PC-9 (cell line): ENCODE data around the gene KCNJ16. TPM values are rescaled to one million over a fixed set of nuclear protein-coding genes. Genes with fewer than 3 reads are reported as not detected.

Experiments
- BruUV-seq: library from RNA; stranded (reverse); fragments of 400-500 nt; replicated peaks from 2 replicates; lab custom pipeline; 2021; lab: Mats Ljungman, UMichigan
- CTCF ChIA-PET: fragments of 300-600 bp; sonication (Branson Sonifier 250); formaldehyde crosslinking; loops from one replicate; lab custom pipeline; 2022; ENCODE audit warnings: antibody characterized with exemption; lab: Charles Lee
- POLR2A ChIA-PET: fragments of 300-600 bp; sonication (Branson Sonifier 250); formaldehyde crosslinking; loops from one replicate; lab custom pipeline; 2022; ENCODE audit warnings: antibody characterized with exemption; ENCODE audit not compliant: unreplicated experiment; lab: Charles Lee
- DNase-seq, 2 experiments: peaks; one replicate each; pipeline versions ENCODE4 v3.0.0 to v3.0.0-alpha.2; 2015 to 2022; ENCODE audit warnings: mixed read lengths in 1 of 2
- H2AFZ ChIP-seq: fragments of 200-600 bp; sonication (generic); 2 replicates; pipeline ENCODE4 v1.8.1; 2017; ENCODE audit warnings: antibody characterized with exemption
- H3F3A ChIP-seq: fragments of 200-600 bp; sonication (generic); 2 replicates; pipeline ENCODE4 v1.8.1; 2017; ENCODE audit warnings: antibody characterized with exemption, mild to moderate bottlenecking, low read depth; ENCODE audit not compliant: insufficient read depth
- H3K27ac ChIP-seq: fragments of 200-600 bp; sonication (generic); 2 replicates; pipeline ENCODE4 v1.6.1; 2016; ENCODE audit warnings: mixed run types
- H3K27me3 ChIP-seq: fragments of 200-600 bp; sonication (generic); 2 replicates; pipeline ENCODE4 v1.6.1; 2016; ENCODE audit warnings: low read depth, mixed run types; ENCODE audit not compliant: insufficient read depth
- H3K36me3 ChIP-seq: fragments of 200-600 bp; sonication (generic); 2 replicates; pipeline ENCODE4 v1.6.1; 2016; ENCODE audit warnings: low read depth, mixed run types
- H3K4me1 ChIP-seq: fragments of 200-600 bp; sonication (generic); replicated peaks from 2 replicates; pipeline ENCODE4 v1.6.1; 2016; ENCODE audit warnings: mixed run types; ENCODE audit not compliant: insufficient read depth
- H3K4me2 ChIP-seq: fragments of 200-600 bp; sonication (generic); 2 replicates; pipeline ENCODE4 v1.6.1; 2017; ENCODE audit warnings: mixed run types
- H3K4me3 ChIP-seq: fragments of 200-600 bp; sonication (generic); 2 replicates; pipeline ENCODE4 v1.6.1; 2016; ENCODE audit warnings: mixed run types
- H3K79me2 ChIP-seq: fragments of 200-600 bp; sonication (generic); 2 replicates; pipeline ENCODE4 v1.6.1; 2017; ENCODE audit warnings: low read depth, mixed run types
- H3K9me2 ChIP-seq: fragments of 200-600 bp; sonication (generic); 2 replicates; pipeline ENCODE4 v1.8.1; 2017; ENCODE audit warnings: mild to moderate bottlenecking; ENCODE audit not compliant: insufficient read depth
- H3K9me3 ChIP-seq: fragments of 200-600 bp; sonication (generic); 2 replicates; pipeline ENCODE4 v1.8.1; 2016; ENCODE audit warnings: low read depth; ENCODE audit not compliant: insufficient read depth
- H4K20me1 ChIP-seq: fragments of 200-600 bp; sonication (generic); 2 replicates; pipeline ENCODE4 v1.8.1; 2017; ENCODE audit not compliant: insufficient read depth
- EZH2 ChIP-seq: fragments of 200-600 bp; sonication (generic); IDR thresholded peaks from 2 replicates; pipeline ENCODE4 v1.8.0; 2017; ENCODE audit warnings: antibody characterized with exemption, low read depth
- intact Hi-C: fragments of 100-400 bp; cut with micrococcal nuclease; formaldehyde crosslinking; loops from one replicate; pipeline ENCODE4 v1.10.0; 2022; ENCODE audit not compliant: unreplicated experiment
- total RNA-seq: library from RNA; stranded (reverse); gene quantifications from 2 replicates; pipeline ENCODE4 v1.2.3, GENCODE V29; 2021
- TF ChIP-seq, protein P1 (sequence below): fragments of 200-600 bp; sonication (generic); conservative IDR thresholded peaks from 2 replicates; pipeline ENCODE4 v1.6.1; 2017; ENCODE audit warnings: mixed run types, antibody characterized with exemption, mild to moderate bottlenecking, moderate library complexity

The KCNJ16 gene
- total RNA-seq, 1 experiment from 2014 or later = not detected

DNA sequence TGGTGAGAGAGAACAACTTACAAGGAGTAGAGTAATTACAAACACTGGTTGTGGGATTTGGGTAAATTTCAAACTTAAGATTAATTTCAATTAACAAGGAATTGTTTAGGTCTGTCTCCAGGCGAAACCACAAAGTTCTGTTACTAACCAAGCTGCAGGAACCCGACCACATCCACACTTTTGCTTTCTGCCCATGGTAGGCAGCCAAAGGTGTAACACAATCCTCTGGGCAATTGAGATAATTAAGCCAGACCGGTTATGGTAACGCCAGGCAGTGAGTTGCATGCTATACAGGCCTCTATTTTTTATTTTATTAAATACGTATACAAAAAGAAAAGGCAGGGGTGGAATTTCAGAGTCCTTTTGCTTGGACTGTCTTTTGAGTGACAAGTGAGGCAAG lies 106.4 kb downstream of the KCNJ16 start:
- CTCF ChIA-PET = no interaction called here
- Histone ChIP-seq H3K27ac (no peak overlapping the region), H3K79me2 (no peaks in the 10 kb centered on the region), H3K9me2 (no peaks in the 10 kb centered on the region), H3K4me3 (no peak overlapping the region), H4K20me1 (no peaks in the 10 kb centered on the region), H3F3A (no peaks in the 10 kb centered on the region), H2AFZ (no peak overlapping the region), H3K36me3 (no peaks in the 10 kb centered on the region), H3K27me3 (no peaks in the 10 kb centered on the region), H3K4me2 (no peak overlapping the region), H3K9me3 (no peaks in the 10 kb centered on the region), H3K4me1 (0 out of 2 replicates have a peak, but pooled peaks cover 10% of the 10 kb centered on the region)
- no TSS peak for BruUV-seq
- TF ChIP-seq EZH2 = no peak
- TF ChIP-seq, protein P1, sequence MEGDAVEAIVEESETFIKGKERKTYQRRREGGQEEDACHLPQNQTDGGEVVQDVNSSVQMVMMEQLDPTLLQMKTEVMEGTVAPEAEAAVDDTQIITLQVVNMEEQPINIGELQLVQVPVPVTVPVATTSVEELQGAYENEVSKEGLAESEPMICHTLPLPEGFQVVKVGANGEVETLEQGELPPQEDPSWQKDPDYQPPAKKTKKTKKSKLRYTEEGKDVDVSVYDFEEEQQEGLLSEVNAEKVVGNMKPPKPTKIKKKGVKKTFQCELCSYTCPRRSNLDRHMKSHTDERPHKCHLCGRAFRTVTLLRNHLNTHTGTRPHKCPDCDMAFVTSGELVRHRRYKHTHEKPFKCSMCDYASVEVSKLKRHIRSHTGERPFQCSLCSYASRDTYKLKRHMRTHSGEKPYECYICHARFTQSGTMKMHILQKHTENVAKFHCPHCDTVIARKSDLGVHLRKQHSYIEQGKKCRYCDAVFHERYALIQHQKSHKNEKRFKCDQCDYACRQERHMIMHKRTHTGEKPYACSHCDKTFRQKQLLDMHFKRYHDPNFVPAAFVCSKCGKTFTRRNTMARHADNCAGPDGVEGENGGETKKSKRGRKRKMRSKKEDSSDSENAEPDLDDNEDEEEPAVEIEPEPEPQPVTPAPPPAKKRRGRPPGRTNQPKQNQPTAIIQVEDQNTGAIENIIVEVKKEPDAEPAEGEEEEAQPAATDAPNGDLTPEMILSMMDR = no peak
- no peak for DNase-seq
- intact Hi-C loops = no loop called here
- POLR2A ChIA-PET = no interaction called here

DNA sequence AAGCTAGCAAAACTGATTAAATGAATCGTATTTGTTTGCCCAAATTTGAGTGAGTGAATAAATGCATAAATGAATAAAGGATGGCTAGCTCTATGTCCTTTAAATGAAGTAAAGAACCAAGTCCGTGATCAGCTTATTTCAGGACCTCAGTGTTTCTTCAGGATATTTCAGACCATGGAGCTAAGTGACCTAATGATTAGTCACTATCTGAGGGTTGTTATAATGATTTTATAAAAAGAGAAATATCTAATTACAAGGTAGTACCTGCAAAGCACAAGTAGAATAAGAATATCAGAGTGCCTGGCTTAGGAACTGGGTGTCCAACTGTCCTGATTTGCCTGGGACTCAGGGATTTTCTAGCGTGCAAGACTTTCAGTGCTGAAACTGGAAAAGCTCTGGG lies 106.8 kb downstream of the KCNJ16 start:
- Histone ChIP-seq H3K4me2 (no peak overlapping the region), H3K9me2 (no peaks in the 10 kb centered on the region), H3K4me3 (no peak overlapping the region), H3K27ac (no peak overlapping the region), H3K36me3 (no peaks in the 10 kb centered on the region), H2AFZ (no peak overlapping the region), H4K20me1 (no peaks in the 10 kb centered on the region), H3K79me2 (no peaks in the 10 kb centered on the region), H3K27me3 (no peaks in the 10 kb centered on the region), H3K9me3 (no peaks in the 10 kb centered on the region), H3F3A (no peaks in the 10 kb centered on the region), H3K4me1 (0 out of 2 replicates have a peak, but pooled peaks cover 10% of the 10 kb centered on the region)
- TF ChIP-seq EZH2 = no peak
- TF ChIP-seq, protein P1 = no peak
- intact Hi-C loops = no loop called here
- CTCF ChIA-PET = no interaction called here
- BruUV-seq = no TSS peak
- POLR2A ChIA-PET = no interaction called here
- no peak for DNase-seq

DNA sequence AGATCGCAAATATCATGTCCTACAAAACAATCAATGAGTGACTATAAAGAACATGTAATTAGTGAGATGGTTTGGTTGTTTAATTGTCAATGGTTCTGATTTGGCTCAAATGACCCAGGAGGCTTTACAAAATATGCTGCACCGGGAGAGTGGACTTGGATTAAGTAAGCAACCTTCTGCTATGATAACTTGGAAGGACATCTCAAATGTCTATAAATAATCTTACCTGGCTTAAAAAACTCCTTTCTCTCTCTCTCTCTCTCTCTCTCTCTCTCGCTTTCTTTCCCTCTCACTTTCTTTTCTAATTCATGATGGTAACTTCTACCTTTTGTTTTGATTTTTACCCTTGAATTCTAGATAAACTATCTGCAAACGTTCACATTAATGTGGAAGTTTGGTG lies 108.5 kb downstream of the KCNJ16 start:
- no peaks in the 10 kb centered on the region for H3K27me3 ChIP-seq
- intact Hi-C loops = no loop called here
- H3K4me1 ChIP-seq = 0 out of 2 replicates have a peak, but pooled peaks cover 10% of the 10 kb centered on the region
- TF ChIP-seq EZH2 = no peak
- TF ChIP-seq, protein P1 = no peak
- ChIA-PET POLR2A (no interaction called here), CTCF (no interaction called here)
- H4K20me1 ChIP-seq = no peaks in the 10 kb centered on the region
- no peak overlapping the region for H2AFZ ChIP-seq
- H3K4me3 ChIP-seq = no peak overlapping the region
- H3F3A ChIP-seq = no peaks in the 10 kb centered on the region
- H3K4me2 ChIP-seq = no peak overlapping the region
- H3K9me2 ChIP-seq = no peaks in the 10 kb centered on the region
- no peaks in the 10 kb centered on the region for H3K9me3 ChIP-seq
- no peaks in the 10 kb centered on the region for H3K36me3 ChIP-seq
- BruUV-seq = no TSS peak
- no peak for DNase-seq
- H3K79me2 ChIP-seq = no peaks in the 10 kb centered on the region
- no peak overlapping the region for H3K27ac ChIP-seq
